ENCODE measurements around the gene SDHB.

SDHB gene

GRCh38 chr1:17078991-17079868 is 25.4 kb upstream of the SDHB start:
- H3K4me3 ChIP-seq (ENCODE audit: low read length in 2 of 2) = no peak overlapping the region

GRCh38 chr1:17075470-17076255 is 21.8 kb upstream of the SDHB start:
- no peaks in the 10 kb centered on the region for H3K4me1 ChIP-seq (ENCODE audit: control insufficient read depth in 2 of 2, insufficient read depth in 2 of 2, low read length in 2 of 2)
- no peaks in the 10 kb centered on the region for H3K9me3 ChIP-seq (ENCODE audit: control insufficient read depth in 2 of 2, low read length in 2 of 2)
- no peak overlapping the region for H3K27ac ChIP-seq (ENCODE audit: low read depth in 2 of 2, low read length in 2 of 2)
- no peak overlapping the region for H3K9ac ChIP-seq (ENCODE audit: low read depth in 1 of 2, low read length in 2 of 2)
- H3K36me3 ChIP-seq (ENCODE audit: control insufficient read depth in 2 of 2, insufficient read depth in 2 of 2, low read length in 2 of 2) = peaks cover 54 to 64% of the 10 kb centered on the region in 2 donors
- H3K27me3 ChIP-seq (ENCODE audit: control insufficient read depth in 2 of 2, insufficient read depth in 2 of 2, low read length in 2 of 2) = no peaks in the 10 kb centered on the region
- no peak overlapping the region for H3K4me3 ChIP-seq (ENCODE audit: low read length in 2 of 2)

More at GRCh38 chr1:17078991-17079868, 25.4 kb upstream of the SDHB start:
- peaks cover 59 to 71% of the 10 kb centered on the region in 2 donors for H3K36me3 ChIP-seq (ENCODE audit: control insufficient read depth in 2 of 2, insufficient read depth in 2 of 2, low read length in 2 of 2)
- H3K27ac ChIP-seq (ENCODE audit: low read depth in 2 of 2, low read length in 2 of 2) = no peak overlapping the region
- no peaks in the 10 kb centered on the region for H3K4me1 ChIP-seq (ENCODE audit: control insufficient read depth in 2 of 2, insufficient read depth in 2 of 2, low read length in 2 of 2)
- no peaks in the 10 kb centered on the region for H3K27me3 ChIP-seq (ENCODE audit: control insufficient read depth in 2 of 2, insufficient read depth in 2 of 2, low read length in 2 of 2)
- H3K9me3 ChIP-seq (ENCODE audit: control insufficient read depth in 2 of 2, low read length in 2 of 2) = no peaks in the 10 kb centered on the region
- no peak overlapping the region for H3K9ac ChIP-seq (ENCODE audit: low read depth in 1 of 2, low read length in 2 of 2)

GRCh38 chr1:17071794-17072193 is 18.0 kb upstream of the SDHB start:
- Histone ChIP-seq H3K27me3 (ENCODE audit: control insufficient read depth in 2 of 2, insufficient read depth in 2 of 2, low read length in 2 of 2) (no peaks in the 10 kb centered on the region), H3K27ac (ENCODE audit: low read depth in 2 of 2, low read length in 2 of 2) (no peak overlapping the region), H3K36me3 (ENCODE audit: control insufficient read depth in 2 of 2, insufficient read depth in 2 of 2, low read length in 2 of 2) (peaks cover 57 to 68% of the 10 kb centered on the region in 2 donors), H3K4me1 (ENCODE audit: control insufficient read depth in 2 of 2, insufficient read depth in 2 of 2, low read length in 2 of 2) (no peaks in the 10 kb centered on the region), H3K4me3 (ENCODE audit: low read length in 2 of 2) (no peak overlapping the region), H3K9ac (ENCODE audit: low read depth in 1 of 2, low read length in 2 of 2) (no peak overlapping the region), H3K9me3 (ENCODE audit: control insufficient read depth in 2 of 2, low read length in 2 of 2) (no peaks in the 10 kb centered on the region)

- Histone ChIP-seq H3K4me1 (ENCODE audit: control insufficient read depth in 2 of 2, insufficient read depth in 2 of 2, low read length in 2 of 2) (no peaks in the 10 kb centered on the region), H3K27ac (ENCODE audit: low read depth in 2 of 2, low read length in 2 of 2) (no peak overlapping the region)
Observed at GRCh38 chr1:17070163-17070525, 16.3 kb upstream of the SDHB start.

GRCh38 chr1:17069452-17070162 is 15.8 kb upstream of the SDHB start:
- H3K27me3 ChIP-seq (ENCODE audit: control insufficient read depth in 2 of 2, insufficient read depth in 2 of 2, low read length in 2 of 2) = no peaks in the 10 kb centered on the region
- no peak overlapping the region for H3K27ac ChIP-seq (ENCODE audit: low read depth in 2 of 2, low read length in 2 of 2)
- no peak overlapping the region for H3K9ac ChIP-seq (ENCODE audit: low read depth in 1 of 2, low read length in 2 of 2)

More at GRCh38 chr1:17070163-17070525, 16.3 kb upstream of the SDHB start:
- Histone ChIP-seq H3K9ac (ENCODE audit: low read depth in 1 of 2, low read length in 2 of 2) (no peak overlapping the region), H3K9me3 (ENCODE audit: control insufficient read depth in 2 of 2, low read length in 2 of 2) (no peaks in the 10 kb centered on the region), H3K36me3 (ENCODE audit: control insufficient read depth in 2 of 2, insufficient read depth in 2 of 2, low read length in 2 of 2) (peaks cover 56 to 60% of the 10 kb centered on the region in 2 donors), H3K27me3 (ENCODE audit: control insufficient read depth in 2 of 2, insufficient read depth in 2 of 2, low read length in 2 of 2) (no peaks in the 10 kb centered on the region), H3K4me3 (ENCODE audit: low read length in 2 of 2) (no peak overlapping the region)

GRCh38 chr1:17068789-17069188 is 15.0 kb upstream of the SDHB start:
- Histone ChIP-seq H3K9me3 (ENCODE audit: control insufficient read depth in 2 of 2, low read length in 2 of 2) (peaks cover 0 to 3% of the 10 kb centered on the region in 2 donors), H3K4me3 (ENCODE audit: low read length in 2 of 2) (no peak overlapping the region), H3K4me1 (ENCODE audit: control insufficient read depth in 2 of 2, insufficient read depth in 2 of 2, low read length in 2 of 2) (no peaks in the 10 kb centered on the region), H3K36me3 (ENCODE audit: control insufficient read depth in 2 of 2, insufficient read depth in 2 of 2, low read length in 2 of 2) (peaks cover 45 to 51% of the 10 kb centered on the region in 2 donors), H3K27me3 (ENCODE audit: control insufficient read depth in 2 of 2, insufficient read depth in 2 of 2, low read length in 2 of 2) (no peaks in the 10 kb centered on the region), H3K9ac (ENCODE audit: low read depth in 1 of 2, low read length in 2 of 2) (no peak overlapping the region), H3K27ac (ENCODE audit: low read depth in 2 of 2, low read length in 2 of 2) (no peak overlapping the region)

More at GRCh38 chr1:17069452-17070162, 15.8 kb upstream of the SDHB start:
- Histone ChIP-seq H3K36me3 (ENCODE audit: control insufficient read depth in 2 of 2, insufficient read depth in 2 of 2, low read length in 2 of 2) (peaks cover 51 to 55% of the 10 kb centered on the region in 2 donors), H3K4me3 (ENCODE audit: low read length in 2 of 2) (no peak overlapping the region), H3K4me1 (ENCODE audit: control insufficient read depth in 2 of 2, insufficient read depth in 2 of 2, low read length in 2 of 2) (no peaks in the 10 kb centered on the region), H3K9me3 (ENCODE audit: control insufficient read depth in 2 of 2, low read length in 2 of 2) (peaks cover 0 to 3% of the 10 kb centered on the region in 2 donors)

GRCh38 chr1:17067465-17068240 is 13.8 kb upstream of the SDHB start:
- Histone ChIP-seq H3K4me3 (ENCODE audit: low read length in 2 of 2) (no peak overlapping the region), H3K27ac (ENCODE audit: low read depth in 2 of 2, low read length in 2 of 2) (no peak overlapping the region), H3K27me3 (ENCODE audit: control insufficient read depth in 2 of 2, insufficient read depth in 2 of 2, low read length in 2 of 2) (no peaks in the 10 kb centered on the region), H3K9ac (ENCODE audit: low read depth in 1 of 2, low read length in 2 of 2) (no peak overlapping the region), H3K4me1 (ENCODE audit: control insufficient read depth in 2 of 2, insufficient read depth in 2 of 2, low read length in 2 of 2) (no peaks in the 10 kb centered on the region), H3K36me3 (ENCODE audit: control insufficient read depth in 2 of 2, insufficient read depth in 2 of 2, low read length in 2 of 2) (peaks cover 40 to 42% of the 10 kb centered on the region in 2 donors), H3K9me3 (ENCODE audit: control insufficient read depth in 2 of 2, low read length in 2 of 2) (peaks cover 0 to 3% of the 10 kb centered on the region in 2 donors)

- Histone ChIP-seq H3K9me3 (ENCODE audit: control insufficient read depth in 2 of 2, low read length in 2 of 2) (peaks cover 0 to 3% of the 10 kb centered on the region in 2 donors), H3K4me1 (ENCODE audit: control insufficient read depth in 2 of 2, insufficient read depth in 2 of 2, low read length in 2 of 2) (no peaks in the 10 kb centered on the region), H3K27ac (ENCODE audit: low read depth in 2 of 2, low read length in 2 of 2) (no peak overlapping the region)
Observed at GRCh38 chr1:17067069-17067426, 13.2 kb upstream of the SDHB start.

GRCh38 chr1:17066361-17067068 is 12.7 kb upstream of the SDHB start:
- Histone ChIP-seq H3K4me3 (ENCODE audit: low read length in 2 of 2) (no peak overlapping the region), H3K4me1 (ENCODE audit: control insufficient read depth in 2 of 2, insufficient read depth in 2 of 2, low read length in 2 of 2) (no peaks in the 10 kb centered on the region), H3K9me3 (ENCODE audit: control insufficient read depth in 2 of 2, low read length in 2 of 2) (peaks cover 0 to 3% of the 10 kb centered on the region in 2 donors), H3K27ac (ENCODE audit: low read depth in 2 of 2, low read length in 2 of 2) (no peak overlapping the region), H3K9ac (ENCODE audit: low read depth in 1 of 2, low read length in 2 of 2) (no peak overlapping the region), H3K27me3 (ENCODE audit: control insufficient read depth in 2 of 2, insufficient read depth in 2 of 2, low read length in 2 of 2) (no peaks in the 10 kb centered on the region), H3K36me3 (ENCODE audit: control insufficient read depth in 2 of 2, insufficient read depth in 2 of 2, low read length in 2 of 2) (peaks cover 28 to 30% of the 10 kb centered on the region in 2 donors)

More at GRCh38 chr1:17067069-17067426, 13.2 kb upstream of the SDHB start:
- no peak overlapping the region for H3K9ac ChIP-seq (ENCODE audit: low read depth in 1 of 2, low read length in 2 of 2)
- peaks cover 34 to 36% of the 10 kb centered on the region in 2 donors for H3K36me3 ChIP-seq (ENCODE audit: control insufficient read depth in 2 of 2, insufficient read depth in 2 of 2, low read length in 2 of 2)
- H3K27me3 ChIP-seq (ENCODE audit: control insufficient read depth in 2 of 2, insufficient read depth in 2 of 2, low read length in 2 of 2) = no peaks in the 10 kb centered on the region
- H3K4me3 ChIP-seq (ENCODE audit: low read length in 2 of 2) = no peak overlapping the region
